NCI-H1417 treated with DMSO at 0.1 percent for 48 hours (cell line): ENCODE data around the gene AMER2.

ENCODE experiments used
- DNase-seq: peaks from one replicate; lab custom pipeline; 2025; lab: John Stamatoyannopoulos, UW

AMER2 gene

DNA sequence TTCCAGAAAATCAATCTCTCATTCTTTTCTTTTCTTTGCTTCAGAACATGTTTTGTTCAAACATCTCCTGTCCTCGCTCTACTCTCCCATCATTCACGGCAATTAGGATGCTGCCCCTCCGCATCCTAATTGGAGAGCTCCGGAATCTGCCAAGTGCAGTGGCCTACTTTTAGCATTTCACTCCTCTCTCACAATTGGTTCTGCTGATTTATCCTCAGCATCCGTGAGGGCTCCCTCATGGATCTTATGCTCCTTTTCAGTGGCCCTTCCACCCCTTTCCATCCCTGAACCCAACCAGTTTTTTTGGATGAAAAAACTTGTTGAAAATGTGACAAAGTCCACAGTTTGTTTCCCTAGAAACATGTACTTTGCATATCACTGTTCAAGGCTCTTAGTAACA lies 22.4 kb downstream of the AMER2 start:
- no peak for DNase-seq

DNA sequence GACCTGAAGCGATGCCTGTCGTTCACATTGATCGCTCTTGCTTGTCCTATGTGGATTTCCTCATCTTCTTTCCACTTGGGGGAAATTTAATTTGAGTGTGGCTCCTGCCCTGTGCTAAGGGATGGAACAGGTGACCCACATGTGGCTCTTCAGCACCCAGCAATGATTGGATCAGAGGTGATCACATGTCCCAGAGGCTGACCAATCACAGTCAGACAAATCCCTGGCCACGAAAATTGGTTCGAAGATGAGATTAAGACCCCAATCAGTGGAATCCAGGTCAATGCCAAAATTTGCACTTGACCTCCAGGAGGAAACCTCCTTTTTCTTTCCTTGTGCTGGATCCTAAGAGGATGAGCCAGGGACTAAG lies 23.7 kb downstream of the AMER2 start:
- no peak for DNase-seq

DNA sequence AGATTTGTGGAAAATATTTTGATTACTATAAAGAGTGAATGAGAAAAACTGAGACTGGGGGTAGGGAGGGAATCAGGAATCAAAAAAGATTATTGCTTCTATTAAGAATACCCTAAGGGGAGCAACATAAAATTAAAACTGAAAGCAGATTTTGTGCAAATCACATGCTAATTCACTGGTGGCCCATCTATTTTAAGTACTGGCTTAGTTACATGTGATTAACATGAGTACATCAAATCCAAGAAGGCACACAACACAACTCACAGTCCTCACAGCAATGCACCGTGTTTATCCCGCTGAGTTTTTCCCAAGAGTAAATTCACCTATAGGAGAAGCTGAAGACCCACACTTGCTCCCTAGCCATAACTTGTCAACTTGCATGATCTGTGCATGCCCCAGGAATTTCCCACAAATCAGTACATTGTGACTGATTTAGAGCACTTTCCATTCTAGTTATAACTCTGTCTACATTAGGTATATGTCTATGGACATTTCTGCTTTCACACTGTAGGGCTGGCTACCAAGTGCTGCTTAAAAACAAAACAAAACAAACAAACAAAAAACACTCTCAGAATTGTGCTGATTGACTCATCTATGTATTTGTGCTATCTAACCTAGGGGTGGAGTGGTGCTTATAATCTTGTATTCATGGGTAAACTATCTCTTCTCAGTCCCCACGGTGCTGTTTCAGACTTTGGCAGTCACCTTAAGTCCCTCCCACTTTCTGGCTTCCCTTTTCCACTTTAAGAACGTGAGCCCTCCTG lies 24.3 kb downstream of the AMER2 start:
- no peak for DNase-seq

GRCh38 chr13:25143706-25144105 lies 28.4 kb downstream of the AMER2 start:
- no peak for DNase-seq

GRCh38 chr13:25141042-25141441 lies 31.0 kb downstream of the AMER2 start:
- DNase-seq = no peak

- no peak for DNase-seq
These were observed 34.3 kb downstream of the AMER2 start for GRCh38 chr13:25137788-25138115.

GRCh38 chr13:25136880-25137787 lies 35.0 kb downstream of the AMER2 start:
- DNase-seq = no peak

- DNase-seq = no peak
These were observed 36.2 kb downstream of the AMER2 start for GRCh38 chr13:25135896-25136295.

DNA sequence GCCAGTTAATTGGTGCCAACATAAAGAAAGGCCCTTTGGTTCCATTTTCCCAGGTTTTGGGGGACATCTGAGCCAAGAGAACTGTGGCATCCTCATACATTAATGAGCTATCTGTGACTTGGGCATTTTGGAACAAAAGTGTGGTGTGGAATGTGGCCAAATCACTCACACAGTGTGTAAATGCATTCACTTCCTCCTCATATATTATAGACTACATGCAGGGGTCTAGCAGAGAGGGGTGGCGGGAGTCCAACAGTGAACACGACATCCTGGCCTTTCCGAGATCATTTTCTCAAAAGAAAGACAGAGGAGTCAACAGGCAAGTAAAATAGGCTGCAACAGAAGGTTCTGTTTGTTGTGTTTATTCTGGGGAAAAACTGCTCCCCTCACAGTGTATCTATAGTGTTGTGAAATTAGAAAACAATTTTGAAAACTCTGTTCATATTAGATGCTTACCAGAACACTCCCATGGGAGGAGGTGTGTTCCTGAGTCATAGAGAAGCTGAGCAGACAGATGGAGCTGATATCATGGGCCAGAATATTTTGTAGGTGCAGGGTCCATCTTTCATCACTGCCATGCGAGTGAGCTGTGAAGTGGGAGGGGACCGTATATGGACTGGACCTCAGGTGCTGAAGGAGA lies 39.2 kb downstream of the AMER2 start:
- no peak for DNase-seq

- DNase-seq = no peak
These were observed 40.1 kb downstream of the AMER2 start for GRCh38 chr13:25131881-25132420.

DNA sequence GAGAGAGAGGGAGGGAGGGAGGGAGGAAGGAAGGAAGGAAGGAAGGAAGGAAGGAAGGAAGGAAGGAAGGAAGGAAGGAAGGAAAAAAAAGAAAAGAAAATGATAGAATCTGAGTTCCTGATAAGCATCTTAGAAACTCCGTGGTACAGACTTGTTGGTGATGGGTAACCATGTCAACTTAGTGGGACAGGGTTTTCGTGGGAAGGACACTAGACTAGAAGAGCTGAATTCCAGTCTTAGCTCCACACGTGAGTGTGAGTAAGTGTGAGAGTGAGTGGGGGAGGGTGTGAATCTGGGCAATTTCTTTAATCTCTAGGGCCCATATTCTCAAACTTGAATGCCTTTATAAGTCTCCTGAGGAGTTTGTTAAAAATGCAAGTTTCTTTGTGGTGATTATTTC lies 41.1 kb downstream of the AMER2 start:
- no peak for DNase-seq

- no peak for DNase-seq
These were observed 53.6 kb downstream of the AMER2 start for GRCh38 chr13:25118378-25118905.

DNA sequence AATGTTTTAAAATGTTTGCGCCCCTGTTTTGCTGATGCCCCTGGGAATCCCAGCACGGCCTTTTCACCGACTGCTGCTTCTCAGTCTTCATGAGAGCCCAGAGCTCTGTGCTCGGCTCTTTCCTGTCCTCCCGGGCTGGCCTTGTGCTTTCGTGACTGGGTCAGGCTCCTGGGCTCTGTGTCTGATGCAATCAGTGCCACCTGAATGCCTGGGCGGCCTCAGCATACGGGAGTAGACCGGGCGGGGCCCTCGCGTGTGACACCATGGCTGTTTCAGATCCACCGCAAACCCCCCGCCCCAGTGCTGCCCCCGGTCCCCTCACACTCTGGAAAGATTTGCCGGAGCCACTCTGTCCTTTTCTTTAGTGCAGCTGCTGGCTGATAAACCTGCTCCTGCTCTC lies 54.8 kb downstream of the AMER2 start:
- no peak for DNase-seq

GRCh38 chr13:25116044-25116443 lies 56.0 kb downstream of the AMER2 start:
- no peak for DNase-seq

DNA sequence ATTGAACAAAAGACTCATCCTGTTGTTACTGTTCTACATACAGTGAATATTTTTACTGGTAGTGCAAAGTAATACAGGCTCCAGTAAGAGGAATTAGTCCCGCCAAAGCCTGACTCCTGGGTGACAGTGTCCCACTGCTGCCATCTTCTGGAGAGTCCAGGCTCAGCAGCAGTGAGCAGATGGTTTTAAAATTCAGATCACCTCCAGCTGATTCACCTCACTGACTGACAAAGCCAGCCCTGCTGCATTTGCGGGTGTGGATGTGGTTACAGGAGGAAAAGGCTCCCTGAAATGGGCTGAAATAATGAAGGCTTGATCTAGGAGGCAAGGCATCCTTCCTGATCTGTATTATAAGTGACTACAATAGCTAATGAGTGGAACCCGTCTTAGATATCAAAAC lies 57.9 kb downstream of the AMER2 start:
- DNase-seq = no peak

- no peak for DNase-seq
These were observed 59.3 kb downstream of the AMER2 start for GRCh38 chr13:25112695-25113255.
